IPS DF 4.7 (cell line): ENCODE measurements around the gene CHRFAM7A.
"Not testable (repeated sequence)": the region's sequence is repeated elsewhere in the genome, so short reads cannot be mapped to it uniquely, and the experiment has no call there.

Source experiments
- DNase-seq: peaks from one replicate; pipeline ENCODE4 v3.0.0-alpha.2; 2013; ENCODE audit warnings: low spot score; ENCODE audit errors: extremely low read depth

CHRFAM7A gene

DNA sequence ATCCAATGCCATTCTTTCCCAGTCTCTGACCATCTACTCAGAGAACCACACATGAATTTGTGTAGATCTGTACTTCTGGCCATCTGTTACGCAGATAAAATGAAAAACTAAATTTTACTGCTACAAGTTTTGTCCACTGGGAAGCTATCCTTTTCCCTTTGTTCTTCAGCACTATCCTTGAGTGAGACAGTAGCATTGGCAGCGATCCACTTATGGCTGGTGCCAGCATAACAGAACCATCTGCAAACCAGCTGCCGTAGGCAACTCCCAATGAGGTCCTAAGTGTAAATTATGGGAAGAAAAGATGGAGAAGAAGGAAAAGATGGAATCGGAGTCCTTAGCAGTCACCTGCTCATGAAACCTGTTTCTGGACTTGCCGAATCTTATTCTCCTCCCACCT, 72.3 kb downstream of the CHRFAM7A start:
- DNase-seq = not testable (repeated sequence)

DNA sequence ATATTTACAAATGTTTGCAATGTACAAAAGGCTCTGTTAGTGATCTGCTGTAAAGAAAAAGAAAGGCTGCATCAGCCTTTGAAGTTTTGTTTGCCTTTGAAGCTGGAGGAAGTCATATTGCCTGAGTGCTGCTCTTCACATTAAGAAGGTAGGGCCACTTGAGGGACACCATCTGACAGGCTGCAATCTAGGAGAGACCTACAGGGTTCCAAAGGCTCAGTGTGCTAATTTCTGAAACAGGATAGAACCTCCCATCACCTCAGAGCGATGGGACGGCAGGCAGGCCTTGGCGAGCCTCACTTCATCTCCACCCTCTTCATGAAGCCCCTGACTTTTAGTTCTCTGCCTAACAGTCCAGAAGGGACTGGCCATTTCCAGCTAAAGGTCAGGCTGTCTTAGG, 77.6 kb downstream of the CHRFAM7A start:
- not testable (repeated sequence) for DNase-seq

DNA sequence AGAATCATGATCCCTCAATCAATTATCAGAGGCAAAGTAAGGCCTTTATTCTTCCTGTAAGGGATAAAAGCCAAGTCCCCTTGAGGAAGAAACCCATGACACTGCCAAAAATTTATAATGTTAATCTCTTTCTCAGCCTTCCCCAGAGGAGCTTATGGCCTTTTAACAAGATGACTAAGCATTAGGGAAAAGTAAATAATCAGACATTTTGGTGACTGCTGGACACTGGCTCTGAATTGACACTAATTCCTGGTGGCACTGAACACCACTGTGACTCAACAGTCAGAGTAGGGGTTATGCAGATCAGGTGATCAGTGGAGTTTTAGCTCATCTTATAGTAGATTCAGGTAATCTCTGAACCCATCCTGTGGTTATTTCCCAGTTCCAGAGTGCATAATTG, 82.8 kb downstream of the CHRFAM7A start:
- not testable (repeated sequence) for DNase-seq
